Fibroblast of the aortic adventitia (primary cell): ENCODE results near the gene CCDC187. TPM values are rescaled to one million over a fixed set of nuclear protein-coding genes. Genes with fewer than 3 reads are reported as not detected.

Experiments
- DNase-seq: peaks from one replicate; pipeline ENCODE4 v3.0.0-alpha.2; 2010; ENCODE audit warnings: low read depth
- H3K4me3 ChIP-seq: 2 replicates; pipeline ENCODE4 v1.5.1; 2011; ENCODE audit warnings: low read depth, mild to moderate bottlenecking, control low read depth, low read length, moderate library complexity
- total RNA-seq: library from RNA; depleted of rRNA; stranded (reverse); fragments of >200 nt; gene quantifications from 2 replicates; pipeline ENCODE4 v1.2.3, GENCODE V29; 2012; ENCODE audit warnings: low replicate concordance
- TF ChIP-seq, protein P1 (sequence below): IDR thresholded peaks from 2 replicates; pipeline ENCODE4 v1.5.1; 2011; ENCODE audit warnings: mild to moderate bottlenecking, low read length, control low read depth, inconsistent platforms; ENCODE audit not compliant: insufficient read depth

Gene CCDC187
- total RNA-seq, 1 donor = under 0.01 TPM

DNA sequence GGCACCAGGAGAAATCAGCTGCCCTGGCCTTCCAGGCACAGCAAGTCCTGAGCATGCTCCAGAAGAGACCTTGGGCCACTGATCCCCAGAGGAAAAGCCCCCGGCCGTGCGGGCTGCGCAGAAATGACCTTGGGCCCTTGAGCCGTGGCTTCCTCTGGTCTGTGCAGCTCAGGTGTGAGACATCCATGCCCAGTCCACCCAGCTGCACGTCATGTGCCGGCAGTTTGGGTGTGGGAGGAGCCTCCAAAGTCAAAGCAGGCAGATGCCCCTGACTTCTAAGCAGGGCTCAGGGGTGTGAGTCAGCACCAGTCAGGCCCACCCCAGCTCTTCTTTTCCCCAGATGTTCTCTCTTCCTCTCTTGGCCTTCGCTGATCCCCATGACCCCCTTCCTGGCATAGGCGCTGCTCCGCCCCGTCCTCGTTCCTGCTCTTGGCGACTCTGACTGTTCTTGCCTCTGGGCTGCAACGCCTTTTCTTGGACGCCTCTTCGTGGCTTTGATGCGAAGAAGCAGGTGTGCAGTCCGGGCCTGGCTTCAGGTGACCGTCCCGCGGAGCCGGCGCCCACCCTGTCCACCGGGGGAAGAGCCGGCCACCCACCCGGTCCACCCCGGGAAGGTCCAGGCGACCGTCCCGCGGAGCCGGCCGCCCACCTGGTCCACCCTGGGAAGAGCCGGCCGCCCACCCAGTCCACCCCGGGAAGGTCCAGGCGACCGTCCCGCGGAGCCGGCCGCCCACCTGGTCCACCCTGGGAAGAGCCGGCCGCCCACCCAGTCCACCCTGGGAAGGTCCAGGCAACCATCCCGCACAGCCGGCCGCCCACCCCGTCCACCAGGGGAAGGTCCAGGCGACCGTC is 52.4 kb downstream of the CCDC187 start:
- TF ChIP-seq, protein P1, sequence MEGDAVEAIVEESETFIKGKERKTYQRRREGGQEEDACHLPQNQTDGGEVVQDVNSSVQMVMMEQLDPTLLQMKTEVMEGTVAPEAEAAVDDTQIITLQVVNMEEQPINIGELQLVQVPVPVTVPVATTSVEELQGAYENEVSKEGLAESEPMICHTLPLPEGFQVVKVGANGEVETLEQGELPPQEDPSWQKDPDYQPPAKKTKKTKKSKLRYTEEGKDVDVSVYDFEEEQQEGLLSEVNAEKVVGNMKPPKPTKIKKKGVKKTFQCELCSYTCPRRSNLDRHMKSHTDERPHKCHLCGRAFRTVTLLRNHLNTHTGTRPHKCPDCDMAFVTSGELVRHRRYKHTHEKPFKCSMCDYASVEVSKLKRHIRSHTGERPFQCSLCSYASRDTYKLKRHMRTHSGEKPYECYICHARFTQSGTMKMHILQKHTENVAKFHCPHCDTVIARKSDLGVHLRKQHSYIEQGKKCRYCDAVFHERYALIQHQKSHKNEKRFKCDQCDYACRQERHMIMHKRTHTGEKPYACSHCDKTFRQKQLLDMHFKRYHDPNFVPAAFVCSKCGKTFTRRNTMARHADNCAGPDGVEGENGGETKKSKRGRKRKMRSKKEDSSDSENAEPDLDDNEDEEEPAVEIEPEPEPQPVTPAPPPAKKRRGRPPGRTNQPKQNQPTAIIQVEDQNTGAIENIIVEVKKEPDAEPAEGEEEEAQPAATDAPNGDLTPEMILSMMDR = no peak
- no peak for DNase-seq
- H3K4me3 ChIP-seq = no peak overlapping the region

- TF ChIP-seq, protein P1 = no peak
- no peak for DNase-seq
- no peak overlapping the region for H3K4me3 ChIP-seq
Measured at GRCh38 chr9:136250676-136251075, 53.2 kb downstream of the CCDC187 start.

GRCh38 chr9:136249877-136250559 is 53.9 kb downstream of the CCDC187 start:
- TF ChIP-seq, protein P1 = no peak
- DNase-seq = no peak
- no peak overlapping the region for H3K4me3 ChIP-seq

- TF ChIP-seq, protein P1 = no peak
- DNase-seq = no peak
- H3K4me3 ChIP-seq = no peak overlapping the region
Measured at GRCh38 chr9:136248951-136249876, 54.7 kb downstream of the CCDC187 start.

- H3K4me3 ChIP-seq = no peak overlapping the region
- DNase-seq = no peak
- TF ChIP-seq, protein P1 = no peak
Measured at GRCh38 chr9:136247947-136248637, 55.8 kb downstream of the CCDC187 start.

DNA sequence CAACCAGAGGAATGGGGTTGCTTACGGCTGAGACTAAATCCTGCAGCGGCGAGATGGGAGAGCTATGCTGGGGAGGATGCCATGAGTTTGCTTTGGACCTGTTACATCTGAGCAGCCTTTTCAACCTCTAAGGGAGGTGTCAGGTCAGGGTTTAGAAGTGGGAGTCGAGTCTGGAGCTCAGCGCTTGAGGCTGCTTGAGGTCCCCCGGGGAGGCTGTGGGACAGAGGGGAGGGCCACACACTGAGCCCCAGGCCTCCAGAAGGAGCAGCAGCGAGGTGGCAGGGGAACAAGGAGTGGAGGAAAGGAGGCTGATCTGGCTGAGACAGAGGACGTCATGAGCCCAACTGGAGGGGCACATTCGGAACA is 56.4 kb downstream of the CCDC187 start:
- DNase-seq = no peak
- TF ChIP-seq, protein P1 = no peak
- H3K4me3 ChIP-seq = no peak overlapping the region
